ENCODE results near the gene PDE9A.
"Not testable (repeated sequence)": the region's sequence is repeated elsewhere in the genome, so short reads cannot be mapped to it uniquely, and the experiment has no call there.

GRCh38 chr21:42812528-42813241 is 159.3 kb downstream of the PDE9A start:
- TF ChIP-seq CTCF (IDR thresholded peaks at IDR 0.05; ENCODE audit: borderline replicate concordance, extremely low read depth, low read length, poor library complexity, severe bottlenecking); EZH2 (IDR thresholded peaks at IDR 0.05; ENCODE audit: borderline replicate concordance, low read depth, low read length, severe bottlenecking): not testable (repeated sequence)

Data from DND-41 (cell line).